Spinal cord (tissue), 10 donors: Measurements from ENCODE around the gene AAK1. TPM values are rescaled to one million over a fixed set of nuclear protein-coding genes. Genes with fewer than 3 reads are reported as not detected.
"Not testable (repeated sequence)": the region's sequence is repeated elsewhere in the genome, so short reads cannot be mapped to it uniquely, and the experiment has no call there.

Experiments used
- DNase-seq, 6 donors: peaks; one replicate each; pipeline versions ENCODE4 v3.0.0 to v3.0.0-alpha.2; 2013 to 2015; ENCODE audit warnings: low spot score in 6 of 6, low read depth in 4 of 6
- H3K27ac ChIP-seq: one replicate; pipeline ENCODE4 v1.5.1; 2013; ENCODE audit warnings: low read depth, low read length, control low read depth
- H3K27me3 ChIP-seq: one replicate; pipeline ENCODE4 v1.6.1; 2013; ENCODE audit warnings: low read length; ENCODE audit not compliant: control insufficient read depth, insufficient read depth
- H3K36me3 ChIP-seq: one replicate; pipeline ENCODE4 v1.6.1; 2013; ENCODE audit warnings: low read length; ENCODE audit not compliant: control insufficient read depth, insufficient read depth
- H3K4me1 ChIP-seq: one replicate; pipeline ENCODE4 v1.6.1; 2013; ENCODE audit warnings: low read length; ENCODE audit not compliant: control insufficient read depth, insufficient read depth
- H3K4me3 ChIP-seq: one replicate; pipeline ENCODE4 v1.5.1; 2013; ENCODE audit warnings: low read depth, low read length, control low read depth
- H3K9me3 ChIP-seq: one replicate; pipeline ENCODE4 v1.6.1; 2013; ENCODE audit warnings: low read length; ENCODE audit not compliant: control insufficient read depth, insufficient read depth
- WGBS: methylation state at CpG from one replicate; pipeline ENCODE4 v1.1.5; 2013; ENCODE audit warnings: missing lambda C conversion rate; ENCODE audit not compliant: insufficient coverage; 5-methylcytosine and 5-hydroxymethylcytosine counted together
- polyA plus RNA-seq, 2 donors: library from polyadenylated mRNA; unstranded; fragments of 120-200 nt; gene quantifications; one replicate each; pipeline ENCODE4 v1.2.1, GENCODE V29; 2013; ENCODE audit not compliant: insufficient read length in 2 of 2
- total RNA-seq, 2 donors: library from RNA; depleted of rRNA in 1 of 2; stranded (reverse); fragments of 120-200 nt in 1 of 2; fragments of >200 nt in 1 of 2; gene quantifications; one replicate each; pipeline versions ENCODE4 v1.2.3 to v1.2.4, GENCODE V29; 2013 to 2014
- donor health status: healthy.

AAK1 gene
- total and polyA plus RNA-seq, 4 donors: 38.0 to 55.4 (median 45.0) TPM

DNA sequence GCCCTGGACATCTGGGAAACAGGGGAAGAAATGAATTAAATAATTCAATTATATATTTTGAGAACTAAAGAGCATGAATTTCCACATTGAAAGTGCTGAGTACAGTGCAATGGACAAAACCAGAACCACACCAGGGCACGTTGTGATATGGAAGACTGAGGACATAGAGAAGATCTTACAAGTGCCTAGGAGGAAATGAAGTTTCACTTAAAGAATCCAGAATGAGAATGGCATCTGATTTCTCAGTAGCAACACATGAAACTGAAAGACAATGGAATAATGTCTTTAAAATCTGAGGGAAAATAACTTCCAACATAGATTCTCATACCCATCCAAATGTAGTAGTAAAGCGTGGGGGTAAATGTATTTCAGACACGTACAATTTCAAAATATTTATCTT is 20.3 kb upstream of the AAK1 start:
- WGBS: no CpG with 5 or more reads among the region's 3 CpGs
- no peaks in the 10 kb centered on the region for H3K4me1 ChIP-seq
- no peaks in the 10 kb centered on the region for H3K27me3 ChIP-seq
- no peak overlapping the region for H3K27ac ChIP-seq
- DNase-seq: no peak
- no peak overlapping the region for H3K4me3 ChIP-seq
- peaks cover 1% of the 10 kb centered on the region for H3K9me3 ChIP-seq
- H3K36me3 ChIP-seq: no peaks in the 10 kb centered on the region

DNA sequence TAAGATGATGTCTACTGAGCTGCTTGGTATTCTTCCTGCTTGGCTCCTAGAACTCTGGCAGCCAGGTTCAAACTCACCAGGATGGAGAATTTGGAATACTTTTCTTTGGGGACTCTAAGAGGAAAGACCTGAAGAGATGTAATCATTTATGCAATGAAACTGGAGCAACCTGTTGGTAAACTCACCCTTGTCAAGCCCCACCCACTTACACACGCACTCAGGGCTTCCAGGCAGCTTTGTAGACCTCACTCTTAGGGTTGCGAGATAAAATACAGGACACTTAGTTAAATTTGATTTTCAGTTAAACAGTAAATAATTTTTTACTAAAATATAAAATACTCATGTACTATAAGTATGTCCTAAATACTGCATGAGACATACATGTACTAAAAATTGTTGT is 19.0 kb upstream of the AAK1 start:
- H3K9me3 ChIP-seq, H3K27ac ChIP-seq, H3K4me3 ChIP-seq, H3K27me3 ChIP-seq, H3K4me1 ChIP-seq, H3K36me3 ChIP-seq, DNase-seq: not testable (repeated sequence)
- WGBS: no CpG with 5 or more reads among the region's 2 CpGs

DNA sequence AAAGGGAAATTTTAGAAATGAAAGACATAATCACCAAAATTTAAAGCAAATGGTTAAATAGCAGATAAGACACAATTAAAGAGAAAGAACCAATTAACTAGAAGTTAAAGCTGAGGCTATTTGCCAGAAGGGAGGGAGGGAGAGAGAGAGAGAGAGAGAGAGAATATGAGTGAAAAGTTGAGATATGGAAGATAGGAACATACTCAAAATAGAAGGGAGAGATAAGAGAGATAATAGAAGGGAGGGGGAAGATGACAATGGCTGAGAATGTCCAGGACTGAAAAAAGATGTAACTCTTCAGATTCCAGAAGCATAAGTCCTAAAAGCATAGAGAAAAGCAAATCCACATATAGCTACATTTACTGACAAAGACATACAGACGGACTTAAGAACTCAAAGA is 17.1 kb upstream of the AAK1 start:
- no peaks in the 10 kb centered on the region for H3K27me3 ChIP-seq
- no peaks in the 10 kb centered on the region for H3K36me3 ChIP-seq
- no CpG with 5 or more reads among the region's 1 CpG for WGBS
- no peaks in the 10 kb centered on the region for H3K4me1 ChIP-seq
- DNase-seq: no peak
- H3K4me3 ChIP-seq: no peak overlapping the region
- peaks cover 1% of the 10 kb centered on the region for H3K9me3 ChIP-seq
- no peak overlapping the region for H3K27ac ChIP-seq

GRCh38 chr2:69659941-69660483 is 16.5 kb upstream of the AAK1 start:
- H3K4me3 ChIP-seq: no peak overlapping the region
- no peaks in the 10 kb centered on the region for H3K4me1 ChIP-seq
- H3K27ac ChIP-seq: no peak overlapping the region
- no peaks in the 10 kb centered on the region for H3K36me3 ChIP-seq
- no peaks in the 10 kb centered on the region for H3K27me3 ChIP-seq
- H3K9me3 ChIP-seq: peaks cover 1% of the 10 kb centered on the region
- DNase-seq: no peak
- no CpG with 5 or more reads among the region's 2 CpGs for WGBS

DNA sequence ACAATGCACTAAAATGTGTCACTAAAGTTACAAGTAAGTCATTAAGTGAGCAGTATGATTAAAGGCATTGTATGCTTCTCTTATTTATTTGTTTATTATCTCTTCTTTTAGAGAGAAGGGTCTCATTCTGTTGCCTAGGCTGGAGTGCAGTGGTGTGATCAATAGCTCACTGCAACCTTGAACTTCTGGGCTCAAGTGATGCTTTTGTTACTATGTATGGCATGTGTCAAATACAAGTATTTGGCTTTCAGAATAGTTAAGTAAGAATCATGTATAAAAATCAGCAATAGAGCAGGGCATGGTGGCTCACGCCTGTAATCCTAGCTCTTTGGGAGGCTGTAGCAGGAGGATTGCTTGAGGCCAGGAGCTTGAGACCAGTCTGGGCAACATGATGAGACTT is 15.8 kb upstream of the AAK1 start:
- WGBS: 88% methylated on average over 1 of the region's 1 CpG
- Histone ChIP-seq H3K9me3 (peaks cover 1% of the 10 kb centered on the region), H3K27me3 (no peaks in the 10 kb centered on the region), H3K36me3 (no peaks in the 10 kb centered on the region), H3K27ac (no peak overlapping the region), H3K4me3 (no peak overlapping the region), H3K4me1 (no peaks in the 10 kb centered on the region)
- no peak for DNase-seq

DNA sequence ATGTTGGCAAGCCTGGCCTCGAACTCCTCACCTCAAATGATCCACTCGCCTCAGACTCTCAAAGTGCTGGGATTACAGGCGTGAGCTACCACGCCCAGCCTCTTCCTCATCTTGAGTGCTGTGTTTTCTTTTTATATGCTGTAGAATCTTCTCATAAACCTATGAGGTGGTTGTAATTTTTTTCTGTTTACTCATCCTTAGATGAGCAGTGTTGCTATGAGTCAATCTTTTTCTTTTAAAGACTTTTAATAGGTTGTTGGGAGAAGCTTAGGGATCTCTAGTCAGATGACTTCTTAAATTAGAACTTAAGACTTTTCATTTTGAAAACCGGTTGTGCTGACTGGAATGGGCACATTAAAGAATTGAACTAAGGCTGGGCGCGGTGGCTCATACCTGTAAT is 8.7 kb upstream of the AAK1 start:
- no peaks in the 10 kb centered on the region for H3K27me3 ChIP-seq
- no peaks in the 10 kb centered on the region for H3K9me3 ChIP-seq
- no peak for DNase-seq
- H3K4me3 ChIP-seq: no peak overlapping the region
- H3K4me1 ChIP-seq: no peaks in the 10 kb centered on the region
- no peak overlapping the region for H3K27ac ChIP-seq
- WGBS: 94% methylated on average over 3 of the region's 7 CpGs
- H3K36me3 ChIP-seq: no peaks in the 10 kb centered on the region

- H3K4me3 ChIP-seq, H3K27me3 ChIP-seq, DNase-seq, H3K36me3 ChIP-seq, H3K4me1 ChIP-seq, H3K27ac ChIP-seq, H3K9me3 ChIP-seq: not testable (repeated sequence)
- WGBS: 100% methylated on average over 4 of the region's 5 CpGs
Measured at GRCh38 chr2:69647196-69647595, 3.7 kb upstream of the AAK1 start.

DNA sequence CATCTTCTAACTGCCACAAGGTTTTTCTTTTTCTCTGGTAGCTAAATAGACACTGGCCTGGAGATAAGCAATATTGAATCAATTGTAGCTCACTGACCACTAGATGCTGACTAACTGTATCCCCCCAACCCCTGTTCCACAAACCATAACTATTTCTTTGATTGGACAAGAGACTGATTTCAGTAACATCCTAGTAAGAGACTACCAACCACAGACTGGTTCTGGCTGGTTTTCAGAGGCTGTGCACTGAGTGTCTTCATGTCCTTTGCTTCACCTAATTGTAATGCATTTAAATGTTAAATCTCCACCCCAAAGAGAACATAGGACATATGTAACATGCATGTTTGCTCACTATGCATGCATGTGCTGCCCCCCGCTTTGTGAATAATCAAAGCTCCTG is 3.2 kb upstream of the AAK1 start:
- Histone ChIP-seq H3K36me3 (no peaks in the 10 kb centered on the region), H3K9me3 (no peaks in the 10 kb centered on the region), H3K27me3 (no peaks in the 10 kb centered on the region), H3K4me1 (peaks cover 4% of the 10 kb centered on the region), H3K4me3 (no peak overlapping the region), H3K27ac (no peak overlapping the region)
- no peak for DNase-seq
- WGBS: 88% methylated on average over 1 of the region's 1 CpG

DNA sequence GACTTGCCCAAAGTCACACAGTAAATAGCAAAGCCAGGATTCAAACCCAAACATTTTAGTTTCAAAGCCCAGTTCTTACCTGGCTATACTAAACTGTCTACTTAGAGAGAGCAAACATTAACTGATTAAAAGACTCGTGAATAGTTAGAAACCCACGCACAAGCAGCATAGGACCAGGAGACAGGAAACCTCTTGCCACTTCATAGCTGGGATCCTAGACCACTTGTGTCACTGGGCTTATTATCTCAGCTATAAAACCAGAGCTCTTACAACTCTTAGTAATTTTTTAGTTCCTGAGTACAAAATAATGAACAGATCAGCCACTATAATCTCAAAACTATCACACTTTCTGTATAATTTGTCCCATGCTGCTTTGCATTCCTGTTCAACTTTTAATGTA is 2.4 kb upstream of the AAK1 start:
- DNase-seq: no peak
- no peak overlapping the region for H3K27ac ChIP-seq

GRCh38 chr2:69645031-69645431 is 1.5 kb upstream of the AAK1 start:
- H3K27ac ChIP-seq: peak overlapping the region; percentile 99
- WGBS: 0% methylated on average over 1 of the region's 7 CpGs
- H3K27me3 ChIP-seq: no peaks in the 10 kb centered on the region
- H3K9me3 ChIP-seq: no peaks in the 10 kb centered on the region
- H3K4me1 ChIP-seq: peaks cover 12% of the 10 kb centered on the region
- peak overlapping the region; percentile 86 for H3K4me3 ChIP-seq
- no peaks in the 10 kb centered on the region for H3K36me3 ChIP-seq
- peak in 2 of 6 donors; percentile 23 to 43 for DNase-seq

More for the DNA sequence above, 2.4 kb upstream of the AAK1 start:
- H3K27me3 ChIP-seq: no peaks in the 10 kb centered on the region
- WGBS: 100% methylated on average over 2 of the region's 2 CpGs
- no peaks in the 10 kb centered on the region for H3K9me3 ChIP-seq
- no peaks in the 10 kb centered on the region for H3K36me3 ChIP-seq
- no peak overlapping the region for H3K4me3 ChIP-seq
- H3K4me1 ChIP-seq: peaks cover 12% of the 10 kb centered on the region
